ENCODE data around the gene CEP76. TPM values are rescaled to one million over a fixed set of nuclear protein-coding genes. Genes with fewer than 3 reads are reported as not detected.
A peak's percentile ranks its signal among the peaks of the same experiment; 100 is the strongest.

Gene CEP76
- total RNA-seq, 1 donor from 2014 or later: 3.7 TPM

DNA sequence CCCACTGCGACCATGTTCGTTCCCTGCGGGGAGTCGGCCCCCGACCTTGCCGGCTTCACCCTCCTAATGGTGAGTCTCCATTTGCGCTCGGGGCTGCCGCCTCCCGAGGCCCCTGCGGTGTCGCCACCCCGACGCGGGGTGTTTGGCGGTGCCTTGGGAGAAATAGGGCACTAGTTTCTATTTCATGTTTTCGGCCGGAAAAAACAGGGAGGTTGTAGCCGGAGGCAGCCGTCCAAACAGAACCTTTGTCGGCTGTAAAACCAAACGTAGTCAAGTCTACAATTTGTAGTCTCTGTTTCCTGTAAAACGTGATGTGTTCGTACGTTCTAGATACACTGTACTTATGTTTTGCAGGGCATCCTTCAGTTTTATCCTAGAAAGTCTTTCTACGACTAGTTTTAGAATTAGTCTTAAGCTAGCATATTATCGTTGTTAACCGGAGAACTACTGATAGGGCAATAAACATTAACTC, 609 bp upstream of the CEP76 start:
- H3K36me3 ChIP-seq: peaks cover 32% of the 10 kb centered on the region
- intact Hi-C loops (cut with micrococcal nuclease): no loop called here

DNA sequence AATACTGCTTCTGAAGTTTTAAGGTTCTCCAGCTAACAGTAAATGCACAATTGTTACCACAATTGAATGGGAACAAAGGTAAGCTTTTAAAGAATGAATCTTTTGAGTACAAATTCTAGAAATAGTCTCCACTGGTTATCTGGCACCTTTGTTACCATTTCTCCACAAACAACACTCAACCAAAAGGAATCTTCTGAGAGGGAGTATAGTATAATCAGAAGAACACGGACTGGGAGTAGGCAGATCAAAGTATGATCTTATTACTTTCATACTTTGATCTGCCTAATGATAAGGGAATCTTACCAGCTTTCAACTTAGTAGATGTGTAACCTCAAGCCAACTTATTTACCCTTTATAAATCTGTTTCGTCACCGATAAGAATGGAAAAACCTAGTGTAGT, 1.4 kb downstream of the CEP76 start:
- no peaks in the 10 kb centered on the region for H3K27me3 ChIP-seq (ENCODE audit: low read depth)
- H3K4me1 ChIP-seq: peaks cover 53% of the 10 kb centered on the region
- TF ChIP-seq, protein P1, sequence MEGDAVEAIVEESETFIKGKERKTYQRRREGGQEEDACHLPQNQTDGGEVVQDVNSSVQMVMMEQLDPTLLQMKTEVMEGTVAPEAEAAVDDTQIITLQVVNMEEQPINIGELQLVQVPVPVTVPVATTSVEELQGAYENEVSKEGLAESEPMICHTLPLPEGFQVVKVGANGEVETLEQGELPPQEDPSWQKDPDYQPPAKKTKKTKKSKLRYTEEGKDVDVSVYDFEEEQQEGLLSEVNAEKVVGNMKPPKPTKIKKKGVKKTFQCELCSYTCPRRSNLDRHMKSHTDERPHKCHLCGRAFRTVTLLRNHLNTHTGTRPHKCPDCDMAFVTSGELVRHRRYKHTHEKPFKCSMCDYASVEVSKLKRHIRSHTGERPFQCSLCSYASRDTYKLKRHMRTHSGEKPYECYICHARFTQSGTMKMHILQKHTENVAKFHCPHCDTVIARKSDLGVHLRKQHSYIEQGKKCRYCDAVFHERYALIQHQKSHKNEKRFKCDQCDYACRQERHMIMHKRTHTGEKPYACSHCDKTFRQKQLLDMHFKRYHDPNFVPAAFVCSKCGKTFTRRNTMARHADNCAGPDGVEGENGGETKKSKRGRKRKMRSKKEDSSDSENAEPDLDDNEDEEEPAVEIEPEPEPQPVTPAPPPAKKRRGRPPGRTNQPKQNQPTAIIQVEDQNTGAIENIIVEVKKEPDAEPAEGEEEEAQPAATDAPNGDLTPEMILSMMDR (IDR thresholded peaks at IDR 0.05; ENCODE audit: borderline replicate concordance): no peak
- peak overlapping the region; percentile 88 for H3K4me3 ChIP-seq
- DNase-seq: no peak
- H3K27ac ChIP-seq (replicated peaks): no peak overlapping the region
- intact Hi-C loops (cut with micrococcal nuclease): no loop called here
- no peaks in the 10 kb centered on the region for H3K9me3 ChIP-seq (replicated peaks)
- peaks cover 21% of the 10 kb centered on the region for H3K36me3 ChIP-seq

More for the DNA sequence above, 609 bp upstream of the CEP76 start:
- TF ChIP-seq, protein P1 (IDR thresholded peaks at IDR 0.05; ENCODE audit: borderline replicate concordance): no peak
- Histone ChIP-seq H3K4me1 (peaks cover 53% of the 10 kb centered on the region), H3K27ac (replicated peaks) (peak overlapping the region; percentile 99), H3K27me3 (ENCODE audit: low read depth) (no peaks in the 10 kb centered on the region), H3K4me3 (peak overlapping the region; percentile 88), H3K9me3 (replicated peaks) (no peaks in the 10 kb centered on the region)
- no peak for DNase-seq

DNA sequence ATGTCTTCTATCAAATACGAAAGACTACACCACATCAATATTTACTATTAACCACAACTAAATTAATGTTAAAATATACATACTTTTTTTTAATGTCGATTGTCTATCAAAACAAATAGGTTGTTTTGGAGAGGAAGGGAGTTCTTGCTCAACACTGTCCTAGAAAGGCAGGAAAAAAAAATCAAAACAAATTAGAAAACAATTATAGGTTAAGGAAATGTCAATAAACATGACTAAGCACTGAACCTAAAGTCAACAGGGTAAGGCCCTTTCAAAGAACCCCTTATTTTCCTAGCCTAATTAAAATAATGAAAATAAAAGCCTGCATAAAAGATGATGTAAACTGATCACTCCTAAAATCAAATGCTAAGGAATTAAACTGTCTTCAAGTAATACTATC, 2.8 kb downstream of the CEP76 start:
- DNase-seq: no peak
- H3K27me3 ChIP-seq (ENCODE audit: low read depth): no peaks in the 10 kb centered on the region
- peaks cover 43% of the 10 kb centered on the region for H3K4me1 ChIP-seq
- TF ChIP-seq, protein P1 (IDR thresholded peaks at IDR 0.05; ENCODE audit: borderline replicate concordance): no peak
- no peak overlapping the region for H3K4me3 ChIP-seq
- intact Hi-C loops (cut with micrococcal nuclease): no loop called here
- H3K9me3 ChIP-seq (replicated peaks): no peaks in the 10 kb centered on the region
- H3K27ac ChIP-seq (replicated peaks): no peak overlapping the region
- H3K36me3 ChIP-seq: peaks cover 20% of the 10 kb centered on the region

DNA sequence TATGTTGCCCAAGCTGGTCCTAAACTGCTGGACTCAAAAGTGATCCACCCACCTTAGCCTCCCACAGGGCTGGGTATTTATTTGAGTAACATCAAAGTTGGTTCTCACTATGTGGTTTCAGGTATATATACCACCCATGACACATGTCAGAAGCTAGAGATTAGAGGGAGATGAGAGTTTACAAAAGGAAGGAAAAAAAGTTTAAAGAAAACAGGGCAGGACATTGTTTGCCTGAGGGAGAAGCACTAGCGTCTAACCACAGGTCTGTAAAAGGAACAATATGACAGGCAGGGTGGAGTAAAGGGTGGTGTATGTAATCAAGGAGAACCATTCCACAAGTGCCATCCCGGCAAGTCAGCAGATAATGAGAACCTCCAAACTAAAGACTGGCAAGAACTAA, 8.5 kb downstream of the CEP76 start:
- DNase-seq: no peak
- H3K27ac ChIP-seq (replicated peaks): no peak overlapping the region
- H3K4me3 ChIP-seq: no peak overlapping the region
- TF ChIP-seq, protein P1 (IDR thresholded peaks at IDR 0.05; ENCODE audit: borderline replicate concordance): no peak
- H3K4me1 ChIP-seq: no peaks in the 10 kb centered on the region
- H3K36me3 ChIP-seq: peaks cover 18% of the 10 kb centered on the region
- H3K9me3 ChIP-seq (replicated peaks): no peaks in the 10 kb centered on the region
- no peaks in the 10 kb centered on the region for H3K27me3 ChIP-seq (ENCODE audit: low read depth)
- intact Hi-C loops (cut with micrococcal nuclease): no loop called here

DNA sequence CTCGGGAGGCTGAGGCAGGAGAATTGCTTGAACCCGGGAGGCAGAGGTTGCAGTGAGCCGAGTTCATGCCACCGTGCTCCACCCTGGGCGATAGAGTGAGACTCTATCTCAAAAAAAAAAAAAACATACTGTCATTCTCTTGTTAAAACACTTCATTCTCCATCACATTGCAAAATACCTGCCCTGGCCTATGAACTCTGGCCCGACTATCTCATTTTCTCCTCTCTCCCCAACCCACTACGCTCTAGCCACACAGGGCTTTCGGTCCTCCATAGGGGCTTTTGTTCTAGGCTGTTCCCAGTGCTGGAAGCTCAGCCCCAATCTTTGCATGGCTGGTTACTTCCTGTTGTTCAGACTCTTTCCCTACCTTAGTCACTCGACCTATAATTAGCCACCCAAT, 10.3 kb downstream of the CEP76 start:
- Histone ChIP-seq H3K4me1 (no peaks in the 10 kb centered on the region), H3K27ac (replicated peaks) (no peak overlapping the region), H3K9me3 (replicated peaks) (no peaks in the 10 kb centered on the region), H3K27me3 (ENCODE audit: low read depth) (no peaks in the 10 kb centered on the region), H3K36me3 (peaks cover 15% of the 10 kb centered on the region), H3K4me3 (no peak overlapping the region)
- intact Hi-C loops (cut with micrococcal nuclease): no loop called here
- TF ChIP-seq, protein P1 (IDR thresholded peaks at IDR 0.05; ENCODE audit: borderline replicate concordance): no peak
- no peak for DNase-seq
